DMS 273 (cell line): ENCODE results near the gene DEPP1.
"Not testable (repeated sequence)": the region's sequence is repeated elsewhere in the genome, so short reads cannot be mapped to it uniquely, and the experiment has no call there.

ENCODE experiments used
- DNase-seq: peaks from one replicate; lab custom pipeline; 2025; ENCODE audit not compliant: unreplicated experiment; lab: John Stamatoyannopoulos, UW

DEPP1 gene

DNA sequence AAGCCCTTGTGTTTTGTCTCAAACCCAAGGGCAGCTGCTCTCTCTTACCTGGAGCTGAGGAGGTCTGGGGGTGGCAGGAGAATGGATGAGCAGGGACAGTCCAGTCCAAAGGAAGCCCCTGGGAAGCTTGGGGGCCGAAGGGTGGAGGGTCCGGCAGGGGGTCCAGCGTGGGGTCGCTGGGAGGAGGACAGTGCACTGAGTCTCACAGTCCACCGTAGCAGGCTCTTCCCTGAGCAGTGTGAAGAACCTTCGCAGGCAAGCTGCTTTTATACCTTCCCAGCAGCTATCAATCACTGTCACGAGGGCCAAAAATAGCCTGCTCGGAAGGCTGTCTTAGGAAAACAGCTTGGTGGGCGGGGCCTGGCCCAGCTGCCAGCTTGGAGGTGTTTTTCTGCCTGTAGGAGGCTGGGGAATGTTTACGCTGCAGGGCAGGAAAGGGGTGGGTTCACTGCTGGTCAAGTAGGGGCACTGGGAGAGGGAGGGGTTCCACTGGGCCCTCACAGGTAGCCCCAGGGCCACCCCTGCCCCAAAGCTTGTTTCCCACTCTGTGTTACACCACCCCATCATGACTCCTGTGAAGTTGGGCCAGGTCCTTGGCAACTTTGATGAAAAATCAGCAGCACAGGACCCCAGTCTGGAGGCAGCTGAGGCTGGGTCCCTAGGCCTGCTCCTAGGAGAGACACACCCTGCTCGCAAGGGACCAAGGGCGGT is at the start of gene DEPP1:
DEPP1 (minus strand) TSS at position 240 of the 711 bp plus-strand sequence. CDS start 779 bp downstream, outside the sequence.
- peak; percentile 97 for DNase-seq

DNA sequence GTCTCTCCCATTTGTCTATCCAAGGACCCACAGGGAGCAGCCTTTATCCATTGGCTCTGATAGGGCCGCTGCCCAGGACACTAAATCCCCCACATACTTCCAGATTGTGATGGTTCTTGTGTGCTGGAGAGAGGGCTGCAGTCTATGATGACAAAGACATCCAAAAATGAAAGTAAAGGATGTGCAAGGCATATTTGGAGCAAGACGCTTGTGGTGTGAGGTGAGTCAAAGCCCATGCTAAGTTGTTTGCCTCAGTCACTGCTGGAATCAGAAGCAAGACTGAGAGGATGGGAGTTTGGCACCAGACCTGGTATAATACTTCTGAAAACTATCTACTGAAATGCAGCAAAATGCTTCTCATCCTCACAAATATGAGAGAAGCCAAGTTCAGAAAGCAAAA is 44.8 kb upstream of the DEPP1 start:
- no peak for DNase-seq

GRCh38 chr10:45015590-45015989 is 37.0 kb upstream of the DEPP1 start:
- no peak for DNase-seq

DNA sequence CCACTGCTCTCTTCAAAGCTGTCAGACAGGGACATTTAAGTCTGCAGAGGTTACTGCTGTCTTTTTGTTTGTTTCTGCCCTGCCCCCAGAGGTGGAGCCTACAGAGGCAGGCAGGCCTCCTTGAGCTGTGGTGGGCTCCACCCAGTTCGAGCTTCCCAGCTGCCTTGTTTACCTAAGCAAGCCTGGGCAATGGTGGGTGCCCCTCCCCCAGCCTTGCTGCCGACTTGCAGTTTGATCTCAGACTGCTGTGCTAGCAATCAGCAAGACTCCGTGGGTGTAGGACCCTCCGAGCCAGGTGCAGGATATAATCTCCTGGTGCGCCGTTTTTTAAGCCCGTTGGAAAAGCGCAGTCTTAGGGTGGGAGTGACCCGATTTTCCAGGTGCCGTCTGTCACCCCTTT is 35.9 kb upstream of the DEPP1 start:
- not testable (repeated sequence) for DNase-seq

DNA sequence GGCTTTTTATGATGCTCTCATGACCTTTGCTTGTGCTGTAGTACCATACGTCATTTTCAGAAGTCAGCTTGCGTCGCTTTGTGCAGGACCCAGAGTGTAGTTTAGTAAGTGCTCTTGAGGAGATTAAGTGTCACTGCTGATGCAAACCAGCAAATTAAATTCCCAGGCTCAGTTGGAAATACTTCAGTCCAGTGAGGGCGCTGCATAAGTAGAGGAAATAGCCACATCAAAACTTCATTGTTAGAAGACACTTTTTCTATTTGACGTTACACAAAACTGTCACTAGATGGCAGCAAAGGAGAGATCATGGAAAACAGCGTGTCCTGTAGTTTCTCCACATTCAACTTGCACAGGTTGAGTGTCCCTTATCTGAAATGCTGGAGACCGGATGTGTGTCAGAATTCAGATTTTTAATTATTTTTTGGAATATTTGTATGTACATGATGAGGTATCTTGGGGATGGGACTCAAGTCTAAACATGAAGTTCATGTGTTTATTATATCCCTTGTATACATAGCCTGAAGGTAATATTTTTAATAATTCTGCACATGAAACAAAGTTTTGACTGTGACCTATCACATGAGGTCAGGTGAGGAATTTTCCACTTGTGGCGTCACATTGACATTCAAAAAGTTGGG is 30.0 kb upstream of the DEPP1 start:
- DNase-seq = peak; percentile 85

DNA sequence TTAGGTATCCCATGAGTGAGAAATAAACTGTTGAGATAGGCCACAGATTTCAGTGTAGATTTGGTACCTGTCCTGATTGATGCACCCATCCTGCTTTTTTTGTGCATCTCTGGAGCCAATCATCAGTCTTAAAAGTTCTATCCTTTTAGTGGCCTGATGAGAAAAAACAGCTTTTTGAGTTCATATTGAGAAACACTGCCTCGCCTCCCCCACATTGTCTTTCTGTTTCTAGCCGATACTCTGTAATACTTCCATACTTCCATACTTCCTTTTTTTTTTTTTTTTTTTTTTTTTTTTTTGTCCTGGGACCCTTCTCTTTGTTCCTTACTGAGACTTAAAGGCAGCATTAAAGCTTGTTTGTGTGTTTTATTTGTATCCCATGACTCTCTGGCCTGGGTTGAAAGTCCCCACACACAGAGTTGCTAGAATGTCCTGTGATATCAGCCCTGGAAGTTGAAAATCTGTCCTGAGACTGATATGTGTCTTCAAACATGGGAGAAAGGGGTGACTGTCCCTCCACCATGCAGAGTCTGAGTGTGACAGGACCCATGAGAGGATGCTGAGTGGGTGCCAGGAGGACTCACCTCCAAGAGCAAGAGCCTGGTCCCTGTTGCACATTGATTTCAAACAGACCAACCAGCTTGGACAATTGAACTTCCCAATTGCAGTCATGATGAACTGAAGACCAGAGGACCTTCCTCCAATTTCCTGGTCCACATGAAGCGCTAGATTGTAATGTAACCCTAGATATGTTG is 27.8 kb upstream of the DEPP1 start:
- DNase-seq = no peak

GRCh38 chr10:45005284-45005683 is 26.7 kb upstream of the DEPP1 start:
- DNase-seq = no peak

GRCh38 chr10:45004661-45005060 is 26.1 kb upstream of the DEPP1 start:
- DNase-seq = no peak

GRCh38 chr10:45003432-45004000 is 24.9 kb upstream of the DEPP1 start:
- no peak for DNase-seq

DNA sequence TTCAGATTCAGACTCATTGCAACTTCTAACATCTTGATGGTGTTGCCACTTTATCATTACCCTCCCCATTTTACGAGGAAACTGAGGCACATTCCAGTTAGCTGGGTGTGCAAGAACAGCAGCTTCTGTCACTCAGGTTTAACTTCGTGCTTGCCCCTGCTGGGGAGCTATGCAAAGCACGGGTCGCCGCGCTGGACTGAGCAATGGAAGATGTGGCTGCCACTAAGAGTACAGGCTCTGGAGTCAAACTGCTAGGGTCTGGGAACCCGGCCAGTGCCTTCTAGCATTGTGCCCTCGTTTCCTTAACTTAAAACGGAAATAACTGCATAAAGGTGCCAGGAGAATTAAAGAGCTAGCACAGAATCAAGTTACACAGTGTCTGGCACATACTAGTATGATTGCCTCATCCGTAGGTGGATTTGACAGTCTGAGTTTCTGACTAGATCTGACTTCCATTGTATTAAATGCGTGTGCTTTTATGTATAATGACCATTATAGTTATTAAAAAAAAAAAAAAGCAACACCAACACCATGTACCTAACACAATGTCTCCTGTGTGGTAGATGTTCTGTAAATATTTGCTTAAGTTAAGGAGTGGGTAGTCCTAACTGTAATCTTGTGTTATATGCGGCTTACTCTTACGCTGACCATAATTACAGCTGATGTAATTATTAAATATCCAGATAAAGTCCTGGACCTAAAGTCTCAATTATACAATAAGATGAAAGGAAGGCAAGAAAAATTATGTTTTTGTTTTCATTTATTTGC is 23.0 kb upstream of the DEPP1 start:
- peak; percentile 76 for DNase-seq

- DNase-seq = peak; percentile 56
Measured at GRCh38 chr10:45000752-45001380, 22.3 kb upstream of the DEPP1 start, which contains the start of gene ZNF22. Gene ZNF22 (plus strand): TSS chr10:45000923. CDS start chr10:45003369, 2,446 bp downstream.

GRCh38 chr10:45000138-45000751 is 21.6 kb upstream of the DEPP1 start:
- DNase-seq = no peak

DNA sequence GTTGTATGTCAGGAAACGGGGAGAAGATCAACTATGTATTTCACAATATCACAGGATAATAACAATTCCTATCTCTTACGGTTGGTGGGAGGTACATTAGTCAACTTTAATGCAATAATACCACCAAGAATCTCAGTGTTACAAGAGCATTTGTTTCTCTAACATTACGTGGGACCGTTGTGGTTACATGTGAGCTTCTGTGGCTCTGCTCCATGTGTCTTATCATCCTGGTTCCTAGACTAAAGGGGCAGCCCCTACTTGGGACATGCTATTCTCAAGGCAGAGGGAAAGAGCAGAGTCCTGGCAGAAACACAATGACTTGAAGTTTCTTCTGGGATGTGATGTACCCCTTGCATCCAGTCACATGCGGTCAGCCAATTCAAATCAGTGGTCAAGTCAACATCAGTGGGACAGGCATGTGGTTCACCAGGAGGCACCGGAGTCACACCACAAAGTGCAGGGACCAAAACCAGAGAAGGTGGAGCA is 19.6 kb upstream of the DEPP1 start:
- no peak for DNase-seq

GRCh38 chr10:44997105-44997748 is 18.6 kb upstream of the DEPP1 start:
- DNase-seq = no peak

GRCh38 chr10:44995914-44996669 is 17.5 kb upstream of the DEPP1 start:
- peak; percentile 85 for DNase-seq

DNA sequence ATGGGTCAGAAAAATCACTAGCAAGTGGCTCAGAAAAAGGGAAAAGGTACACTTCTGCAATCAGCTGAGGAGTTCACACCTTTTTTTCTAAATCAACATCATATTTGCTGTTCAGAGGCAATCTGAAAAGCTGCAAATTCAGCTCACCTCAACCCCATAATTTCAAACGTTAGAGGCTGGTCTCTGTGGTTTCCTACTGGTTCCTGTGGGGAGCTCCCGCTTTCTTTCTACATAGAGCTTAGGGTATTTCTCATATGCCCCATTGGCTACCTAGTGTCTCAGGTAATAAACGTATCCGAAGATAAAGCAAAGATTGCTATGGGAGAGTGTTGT is 16.9 kb upstream of the DEPP1 start:
- DNase-seq = no peak

DNA sequence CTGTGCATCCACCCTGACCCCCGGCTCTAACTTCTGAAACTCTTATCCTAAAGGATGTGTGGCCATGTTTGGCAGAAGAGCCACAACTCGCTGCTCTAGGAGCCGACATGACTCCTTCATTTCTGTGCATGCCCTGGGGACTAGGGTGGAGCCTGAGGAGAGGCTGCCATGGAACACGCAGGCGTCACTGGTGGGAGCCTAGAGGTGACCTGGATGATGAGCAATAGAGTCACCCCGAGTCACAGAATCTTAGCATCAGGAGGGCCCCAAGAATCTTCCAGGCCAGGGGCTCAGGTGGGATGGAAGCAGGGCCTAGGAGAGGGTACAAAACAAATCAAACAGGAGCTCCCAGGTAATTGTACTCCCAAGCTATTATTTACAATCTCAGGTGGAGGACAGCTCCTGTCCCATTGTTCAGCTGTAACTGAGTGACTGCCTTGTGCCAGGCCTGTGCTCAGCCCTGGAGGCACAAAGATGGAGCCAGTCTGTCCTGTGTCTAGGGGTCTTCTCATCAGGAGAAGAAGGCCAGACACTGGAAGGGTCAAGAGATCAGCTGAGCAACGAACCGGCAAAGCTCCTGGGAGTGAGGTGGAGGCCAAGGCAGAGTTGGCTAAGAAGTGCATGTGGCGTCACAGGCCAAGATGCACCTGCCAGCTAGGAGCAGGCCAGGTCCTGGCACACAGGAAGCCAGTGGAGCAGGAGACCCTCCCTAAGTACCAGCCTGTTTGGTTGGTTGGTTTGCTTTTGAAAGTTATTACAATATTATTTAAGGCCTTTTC is 16.3 kb upstream of the DEPP1 start:
- no peak for DNase-seq
